NCI-H187 (cell line): ENCODE data around the gene TP63.
"Not testable (repeated sequence)": the region's sequence is repeated elsewhere in the genome, so short reads cannot be mapped to it uniquely, and the experiment has no call there.

Source experiments
- DNase-seq, 2 experiments: peaks; one replicate each; lab custom pipeline; 2025; lab: John Stamatoyannopoulos, UW

The TP63 gene

GRCh38 chr3:189726277-189726676 lies 95.1 kb downstream of the TP63 start:
- DNase-seq, result no peak

DNA sequence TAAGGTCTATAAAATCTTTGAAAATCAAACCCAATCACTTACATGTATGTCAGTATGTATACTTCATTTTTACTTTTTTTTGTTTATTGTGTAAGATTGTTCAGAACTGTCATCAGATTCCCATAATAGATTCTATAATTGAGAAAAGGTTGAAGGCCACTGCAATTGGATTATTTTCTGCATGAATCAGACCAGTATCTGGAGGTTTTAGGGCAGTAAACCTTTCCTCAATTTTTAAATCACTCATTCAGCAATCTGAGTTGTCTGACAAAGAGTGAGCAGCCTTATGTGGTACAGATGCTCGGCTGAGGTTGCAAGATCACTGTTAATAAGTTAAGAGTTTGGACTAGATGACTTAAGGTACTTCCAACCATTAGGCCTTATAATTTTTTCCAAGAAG lies 96.0 kb downstream of the TP63 start:
- DNase-seq, result no peak

GRCh38 chr3:189727898-189728297 lies 96.7 kb downstream of the TP63 start:
- DNase-seq, result no peak

DNA sequence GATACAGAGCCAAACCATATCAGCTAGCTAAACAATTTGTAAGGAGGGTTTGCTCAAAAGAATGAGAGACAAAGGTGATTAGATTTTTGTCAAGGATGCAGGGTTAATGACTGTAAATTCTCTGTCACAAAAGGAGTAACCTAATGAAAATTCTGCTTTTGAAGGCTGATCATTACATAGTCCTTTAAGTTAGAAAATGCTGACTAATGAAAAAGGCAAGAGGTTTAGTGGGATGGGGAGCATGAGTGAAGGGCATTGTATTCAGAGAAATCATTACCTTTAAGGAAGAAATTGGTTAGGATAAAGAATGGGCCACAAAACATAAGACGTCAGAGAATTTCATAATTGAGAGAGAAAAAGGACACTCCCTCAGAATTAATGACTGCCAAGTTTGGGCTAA lies 97.7 kb downstream of the TP63 start:
- no peak for DNase-seq

DNA sequence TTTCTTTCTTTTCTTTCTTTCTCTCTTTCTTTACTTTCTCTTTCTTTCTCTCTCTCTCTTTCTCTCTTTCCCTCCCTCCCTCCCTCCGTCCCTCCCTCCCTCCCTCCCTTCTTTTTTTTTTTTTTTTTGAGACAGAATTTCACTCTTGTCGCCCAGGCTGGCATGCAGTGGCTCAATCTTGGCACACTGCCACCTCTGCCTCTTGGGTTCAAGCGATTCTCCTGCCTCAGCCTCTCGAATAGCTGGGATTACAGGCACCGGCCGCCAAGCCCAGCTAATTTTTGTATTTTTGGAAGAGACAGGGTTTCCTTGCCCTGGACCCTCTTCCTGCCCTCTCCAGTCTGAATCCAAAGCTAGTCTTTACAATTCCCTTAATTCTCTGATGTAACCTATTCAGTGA lies 102.9 kb downstream of the TP63 start:
- no peak for DNase-seq

- DNase-seq, result no peak
These were observed 104.7 kb downstream of the TP63 start for GRCh38 chr3:189735913-189736312.

DNA sequence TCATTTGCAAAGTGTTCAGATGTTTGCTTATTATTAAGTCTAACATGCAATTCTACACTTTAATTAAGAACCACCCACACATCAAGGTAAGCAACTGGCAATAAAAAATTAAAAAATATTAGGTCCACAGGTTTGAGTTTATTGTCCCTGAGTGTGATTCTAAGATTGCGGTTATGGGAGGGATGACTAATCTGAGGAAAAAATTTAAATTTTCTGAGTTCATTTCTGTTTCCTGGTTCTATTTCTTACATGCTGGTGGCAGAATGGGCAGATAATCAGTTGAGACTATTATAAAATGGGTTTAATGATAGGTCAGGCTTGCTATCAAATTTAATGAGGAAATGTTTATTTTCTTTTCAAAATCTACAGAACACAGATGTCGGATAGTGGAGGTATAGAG lies 105.9 kb downstream of the TP63 start:
- no peak for DNase-seq

DNA sequence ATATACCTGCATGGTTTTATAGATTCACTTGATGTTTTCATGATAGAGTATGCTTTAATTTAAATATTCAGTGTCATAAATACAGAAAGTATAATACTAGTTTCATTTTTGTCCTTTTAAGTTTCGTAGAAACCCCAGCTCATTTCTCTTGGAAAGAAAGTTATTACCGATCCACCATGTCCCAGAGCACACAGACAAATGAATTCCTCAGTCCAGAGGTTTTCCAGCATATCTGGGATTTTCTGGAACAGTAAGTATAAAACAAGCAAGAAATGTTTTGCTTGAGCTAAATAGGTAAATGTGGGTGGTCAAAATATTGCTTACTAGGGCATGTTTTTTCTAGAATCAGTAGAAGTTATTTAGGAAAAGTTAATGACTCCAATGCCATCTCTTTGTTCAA lies 106.4 kb downstream of the TP63 start:
- no peak for DNase-seq

DNA sequence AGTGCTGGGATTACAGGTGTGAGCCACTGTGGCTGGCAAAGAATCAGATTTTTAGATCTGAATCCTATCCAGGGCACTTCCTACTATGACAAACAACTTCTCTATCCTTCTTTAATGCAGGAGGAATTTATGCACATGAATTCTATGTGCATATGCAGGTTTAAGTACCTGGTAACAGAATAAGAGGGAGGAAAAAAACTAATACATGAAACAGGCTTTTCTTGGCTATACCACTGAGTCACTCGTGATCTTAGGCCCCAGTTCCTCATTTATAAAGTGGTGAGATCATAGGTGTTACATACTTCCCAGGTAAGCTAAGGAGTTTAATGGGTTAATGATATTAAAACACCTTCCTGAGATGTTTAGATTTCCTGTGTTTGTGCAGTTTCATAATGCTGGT lies 108.2 kb downstream of the TP63 start:
- DNase-seq, result no peak

DNA sequence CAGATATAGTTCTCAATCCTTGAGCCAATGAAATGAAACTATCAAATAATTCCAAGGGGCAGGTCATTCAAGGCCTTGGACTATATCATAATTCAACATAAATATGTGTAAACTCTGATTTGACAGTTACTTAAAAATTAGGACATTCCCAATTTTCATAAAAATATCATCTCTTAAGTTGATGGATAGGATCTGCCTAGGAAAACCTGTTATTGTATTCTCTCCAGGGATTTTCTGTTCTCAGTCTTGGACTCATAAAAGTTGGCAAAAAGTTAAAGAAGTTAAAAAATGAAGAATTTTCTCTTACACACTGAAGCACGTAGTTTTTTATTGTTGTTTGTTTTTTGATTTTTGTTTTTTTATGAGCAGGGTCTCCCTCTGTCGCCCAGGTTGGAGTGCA lies 109.0 kb downstream of the TP63 start:
- DNase-seq, result no peak

DNA sequence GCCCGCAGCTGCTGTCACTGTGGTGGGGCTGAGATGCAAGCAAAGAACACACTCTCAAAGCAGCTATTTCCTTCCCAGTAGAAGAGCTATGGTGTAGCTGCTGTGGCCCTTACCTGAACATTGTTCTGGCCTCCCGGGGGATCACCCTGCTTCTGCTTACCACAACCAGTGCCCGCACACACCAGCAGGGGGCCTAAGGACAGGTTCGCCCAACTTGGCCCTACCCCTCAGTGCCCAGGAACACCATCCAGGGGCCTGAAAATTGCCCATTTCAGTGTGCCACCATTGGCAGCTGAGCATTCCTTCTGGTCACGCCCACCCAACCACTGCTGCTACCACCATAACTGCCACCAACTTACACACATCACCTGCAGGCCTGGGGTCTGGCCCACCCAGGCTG lies 113.0 kb downstream of the TP63 start:
- DNase-seq, result no peak

- no peak for DNase-seq
These were observed 114.4 kb downstream of the TP63 start for GRCh38 chr3:189745622-189746021.

GRCh38 chr3:189748046-189748445 lies 116.9 kb downstream of the TP63 start:
- DNase-seq, result no peak

DNA sequence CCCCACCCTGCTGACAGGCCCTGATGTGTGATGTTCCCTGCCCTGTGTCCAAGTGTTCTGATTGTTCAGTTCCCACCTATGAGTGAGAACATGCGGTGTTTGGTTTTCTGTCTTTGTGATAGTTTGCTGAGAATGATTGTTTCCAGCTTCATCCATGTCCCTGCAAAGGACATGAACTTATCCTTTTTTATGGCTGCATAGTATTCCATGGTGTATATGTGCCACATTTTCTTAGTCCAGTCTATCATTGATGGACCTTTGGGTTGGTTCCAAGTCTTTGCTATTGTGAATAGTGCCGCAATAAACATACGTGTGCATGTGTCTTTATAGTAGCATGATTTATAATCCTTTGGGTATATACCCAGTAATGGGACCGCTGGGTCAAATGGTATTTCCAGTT lies 119.8 kb downstream of the TP63 start:
- DNase-seq, result not testable (repeated sequence)

DNA sequence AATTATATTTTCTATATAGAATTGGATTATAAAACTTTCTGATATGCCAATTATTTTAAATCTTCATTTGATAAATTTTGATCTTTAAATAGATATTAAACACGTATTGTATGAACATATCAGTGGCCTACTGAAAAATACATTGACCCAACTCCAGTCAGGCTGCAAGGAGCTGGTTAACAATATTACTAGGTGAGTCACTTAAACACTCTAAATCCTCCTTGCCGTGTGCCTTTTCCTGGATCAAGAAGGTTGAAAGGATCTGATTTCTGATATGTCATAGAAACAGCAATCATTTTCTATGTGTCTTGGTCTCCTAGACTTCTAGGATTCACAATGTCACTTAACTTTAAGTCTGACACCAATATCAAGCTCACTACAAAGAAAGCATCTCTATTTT lies 123.2 kb downstream of the TP63 start:
- no peak for DNase-seq

DNA sequence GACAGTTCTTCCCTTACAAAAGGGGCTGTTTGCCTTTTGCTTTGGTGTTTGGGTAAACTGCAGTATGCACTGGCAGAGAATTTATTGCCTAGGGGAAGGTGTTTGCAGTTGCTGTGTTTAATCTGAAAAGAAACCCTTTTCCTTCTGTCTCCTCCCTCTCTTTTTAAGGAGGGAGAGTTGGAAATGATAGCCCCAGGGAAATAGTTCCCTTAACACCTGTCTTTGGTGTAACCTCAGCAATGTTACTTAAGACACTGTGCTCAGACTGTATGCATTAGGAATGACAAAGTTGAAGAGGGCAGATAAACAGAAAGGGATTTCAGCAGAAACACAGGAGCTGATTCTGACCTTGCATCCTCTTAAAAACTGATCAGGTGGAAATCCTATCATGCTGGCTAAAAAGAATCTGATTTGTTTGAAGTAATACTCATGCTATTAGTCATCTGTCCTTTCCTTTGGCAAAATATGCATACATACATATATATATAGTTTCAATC lies 125.4 kb downstream of the TP63 start:
- DNase-seq, result no peak

GRCh38 chr3:189758186-189758585 lies 127.0 kb downstream of the TP63 start:
- no peak for DNase-seq

DNA sequence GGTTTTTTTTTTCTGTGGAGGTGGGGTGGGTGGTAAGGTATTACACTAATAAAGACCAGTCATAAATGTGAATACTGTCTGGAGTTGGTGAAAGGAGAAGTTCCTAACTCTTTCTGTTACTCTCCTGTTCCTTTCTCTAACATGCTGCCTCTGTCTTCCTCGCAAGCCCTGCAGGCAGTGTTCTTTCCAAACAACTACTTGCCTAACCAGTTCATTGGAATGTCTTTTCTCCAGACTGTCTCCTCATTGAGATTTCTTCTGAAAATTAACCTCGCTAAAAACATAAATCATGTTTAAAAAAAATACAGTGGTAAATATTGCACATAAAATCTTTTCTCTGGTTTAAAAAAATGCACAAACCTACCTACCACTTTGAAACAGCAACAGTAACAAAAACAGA lies 135.2 kb downstream of the TP63 start:
- no peak for DNase-seq

DNA sequence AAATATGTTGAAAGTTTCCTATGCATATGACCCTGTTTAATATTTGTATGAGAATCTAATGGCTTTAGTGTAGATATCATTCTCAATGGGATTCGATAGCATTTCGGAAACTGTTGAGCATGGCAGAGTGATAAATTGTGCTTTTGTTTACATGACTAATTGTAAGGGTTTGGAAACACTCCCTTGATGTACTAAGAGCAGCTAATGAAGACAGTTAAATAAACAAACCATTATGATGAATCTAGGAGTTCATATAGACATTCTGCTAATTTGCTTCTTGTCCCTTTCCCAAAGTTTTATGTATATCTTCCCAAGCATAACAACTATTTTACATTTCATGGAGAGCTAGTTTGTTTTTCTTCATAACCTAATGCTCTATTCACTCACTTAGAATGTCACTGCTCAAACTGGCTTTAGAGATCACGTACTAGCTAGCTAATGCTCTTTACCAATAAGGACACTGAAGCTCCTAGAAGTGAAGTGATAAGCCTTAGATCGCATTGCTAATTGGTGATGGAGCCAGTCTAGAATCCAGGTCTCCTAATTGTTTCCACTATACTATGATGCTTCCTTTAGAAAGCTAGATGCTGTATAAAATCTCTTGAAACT lies 140.8 kb downstream of the TP63 start:
- no peak for DNase-seq

GRCh38 chr3:189772584-189772983 lies 141.4 kb downstream of the TP63 start:
- DNase-seq, result no peak

GRCh38 chr3:189773056-189773455 lies 141.9 kb downstream of the TP63 start:
- no peak for DNase-seq

- DNase-seq, result no peak
These were observed 145.1 kb downstream of the TP63 start for GRCh38 chr3:189776149-189776824.

- DNase-seq, result no peak
These were observed 147.3 kb downstream of the TP63 start for GRCh38 chr3:189778340-189778950.

- no peak for DNase-seq
These were observed 148.0 kb downstream of the TP63 start for GRCh38 chr3:189779166-189779565.
